Ureter (tissue), 1 donor: Measurements from ENCODE around the gene BRD7. TPM values are rescaled to one million over a fixed set of nuclear protein-coding genes. Genes with fewer than 3 reads are reported as not detected.
A peak's percentile ranks its signal among the peaks of the same experiment; 100 is the strongest.

Experiments
- DNase-seq: peaks from one replicate; pipeline ENCODE4 v3.0.0-alpha.2; 2020; ENCODE audit warnings: low spot score
- total RNA-seq: library from RNA; stranded (reverse); gene quantifications from one replicate; pipeline ENCODE4 v1.2.4, GENCODE V29; 2023
- donor health status: DM: yes; HTN: yes; CAD: no.

The BRD7 gene
- total RNA-seq, 1 donor from 2014 or later: 63.7 TPM

DNA sequence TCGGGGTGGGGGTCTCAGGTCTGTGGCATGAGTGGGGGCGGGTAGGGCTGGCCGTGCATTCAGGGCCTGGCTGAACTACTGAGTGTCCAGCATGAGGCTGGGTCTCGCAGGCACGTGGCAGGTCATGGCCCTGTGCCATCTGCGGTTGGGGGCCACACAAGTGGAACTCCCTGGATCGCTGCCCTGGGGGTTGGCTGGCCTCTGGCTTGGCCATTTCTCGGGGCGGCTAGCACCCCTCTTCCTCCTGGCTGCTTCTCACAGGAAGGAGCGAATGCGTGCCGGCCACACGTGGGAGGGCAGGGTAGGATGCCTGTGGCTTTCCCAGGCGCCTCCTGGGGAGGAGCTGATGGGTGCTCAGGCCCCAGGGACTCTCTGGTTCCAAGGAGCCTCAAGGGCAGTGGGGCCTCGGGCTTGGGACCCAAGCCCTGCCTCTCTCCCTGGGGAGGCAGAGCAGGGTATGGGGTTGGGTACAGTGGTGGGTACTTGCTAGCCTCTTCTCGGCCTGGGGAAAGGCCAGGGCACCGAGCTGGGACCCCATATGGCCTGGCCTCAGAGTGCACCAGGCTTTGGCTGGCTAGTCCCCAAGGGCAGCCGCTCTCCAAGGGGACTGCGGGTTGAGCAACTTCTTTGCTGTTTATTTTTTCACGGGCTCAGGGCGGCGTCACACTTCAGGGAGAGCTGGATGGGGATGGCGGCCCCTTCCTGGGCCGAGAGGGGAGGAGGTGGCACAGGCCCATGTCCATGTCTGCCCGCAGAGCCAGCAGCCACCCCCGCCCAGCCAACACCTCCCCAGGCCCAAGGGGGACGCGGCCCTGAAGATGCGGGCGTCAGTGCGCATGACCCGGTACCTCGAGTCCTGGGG lies 65.0 kb downstream of the BRD7 start:
- DNase-seq: peak; percentile 59

DNA sequence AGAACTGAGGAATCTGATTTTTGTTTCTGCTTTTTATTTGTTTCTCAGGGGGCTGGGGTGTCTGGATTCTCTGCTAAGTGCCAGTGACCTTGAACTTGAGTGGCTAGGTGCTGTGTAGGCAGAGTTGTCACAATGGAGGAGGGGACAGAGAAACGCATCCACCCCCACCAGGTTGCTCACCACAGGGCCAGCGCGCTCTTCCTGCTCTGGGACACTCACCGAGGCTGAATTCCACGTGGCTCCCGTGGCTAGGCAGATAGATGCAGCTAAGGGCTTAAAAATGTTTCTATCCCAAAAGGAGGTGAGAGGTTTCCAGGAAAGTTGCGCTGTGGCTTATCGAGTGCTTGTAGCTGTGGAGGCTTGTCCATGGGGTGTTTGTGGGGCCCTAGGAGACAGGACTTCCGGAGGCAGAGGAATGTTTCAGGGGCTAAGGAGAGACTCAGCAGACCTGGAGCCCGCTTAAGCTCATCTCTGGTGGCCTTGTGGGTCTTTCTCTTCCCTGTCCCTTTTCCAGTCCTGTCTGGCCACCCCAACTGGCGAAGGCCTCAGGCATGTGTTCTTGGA lies 65.7 kb downstream of the BRD7 start:
- peak; percentile 41 for DNase-seq

DNA sequence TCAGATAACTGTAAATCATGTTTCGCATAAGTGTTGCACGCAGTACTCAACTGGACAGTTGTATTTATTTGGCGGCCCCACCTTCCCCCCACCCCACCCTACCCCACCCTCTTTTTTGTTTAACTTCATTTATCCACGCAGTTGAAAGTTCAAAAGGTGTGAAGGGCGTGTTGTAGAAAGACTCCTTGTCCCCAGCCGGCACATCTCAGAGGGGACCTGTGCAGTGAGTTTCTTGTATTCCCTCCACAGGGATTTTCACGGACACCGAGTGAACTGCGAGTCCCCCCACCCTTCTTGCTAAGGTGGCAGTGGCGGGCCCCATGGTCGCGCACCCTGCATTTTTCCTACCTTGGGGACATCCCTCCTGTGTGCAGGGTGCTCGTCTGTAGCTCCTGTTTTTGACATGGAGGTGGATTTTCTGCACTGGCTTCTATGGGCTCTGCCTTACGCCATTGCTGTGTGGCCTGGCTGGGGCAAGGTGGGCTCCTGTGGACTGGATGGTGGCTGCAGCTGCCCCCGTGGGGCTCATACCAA lies 66.2 kb downstream of the BRD7 start:
- no peak for DNase-seq

GRCh38 chr16:50301626-50302471 lies 66.9 kb downstream of the BRD7 start:
- peak; percentile 48 for DNase-seq

- DNase-seq: peak; percentile 38
These were observed 67.7 kb downstream of the BRD7 start for GRCh38 chr16:50300942-50301625.

- peak; percentile 40 for DNase-seq
These were observed 69.2 kb downstream of the BRD7 start for GRCh38 chr16:50299508-50300105.

- DNase-seq: peak; percentile 35
These were observed 69.9 kb downstream of the BRD7 start for GRCh38 chr16:50298591-50299507.

DNA sequence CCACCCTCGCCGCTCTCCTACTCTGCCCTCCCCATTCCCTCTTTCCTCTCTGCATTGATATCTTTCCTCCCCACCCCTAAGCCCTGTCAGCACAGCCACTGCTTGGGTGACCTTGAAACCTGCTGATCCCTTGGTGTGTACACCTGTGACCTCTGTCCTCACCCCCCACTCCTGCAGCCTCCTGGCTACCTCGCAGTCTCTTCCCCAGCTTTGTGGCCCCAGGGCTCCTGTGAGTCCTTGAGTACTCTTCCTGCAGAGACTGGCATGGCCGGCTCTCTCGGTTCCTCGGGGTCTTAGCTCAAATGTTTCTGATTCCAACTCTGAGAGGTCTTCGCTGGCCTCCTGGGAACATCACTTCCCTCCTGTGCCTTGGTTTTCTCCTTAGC lies 70.7 kb downstream of the BRD7 start:
- DNase-seq: no peak

DNA sequence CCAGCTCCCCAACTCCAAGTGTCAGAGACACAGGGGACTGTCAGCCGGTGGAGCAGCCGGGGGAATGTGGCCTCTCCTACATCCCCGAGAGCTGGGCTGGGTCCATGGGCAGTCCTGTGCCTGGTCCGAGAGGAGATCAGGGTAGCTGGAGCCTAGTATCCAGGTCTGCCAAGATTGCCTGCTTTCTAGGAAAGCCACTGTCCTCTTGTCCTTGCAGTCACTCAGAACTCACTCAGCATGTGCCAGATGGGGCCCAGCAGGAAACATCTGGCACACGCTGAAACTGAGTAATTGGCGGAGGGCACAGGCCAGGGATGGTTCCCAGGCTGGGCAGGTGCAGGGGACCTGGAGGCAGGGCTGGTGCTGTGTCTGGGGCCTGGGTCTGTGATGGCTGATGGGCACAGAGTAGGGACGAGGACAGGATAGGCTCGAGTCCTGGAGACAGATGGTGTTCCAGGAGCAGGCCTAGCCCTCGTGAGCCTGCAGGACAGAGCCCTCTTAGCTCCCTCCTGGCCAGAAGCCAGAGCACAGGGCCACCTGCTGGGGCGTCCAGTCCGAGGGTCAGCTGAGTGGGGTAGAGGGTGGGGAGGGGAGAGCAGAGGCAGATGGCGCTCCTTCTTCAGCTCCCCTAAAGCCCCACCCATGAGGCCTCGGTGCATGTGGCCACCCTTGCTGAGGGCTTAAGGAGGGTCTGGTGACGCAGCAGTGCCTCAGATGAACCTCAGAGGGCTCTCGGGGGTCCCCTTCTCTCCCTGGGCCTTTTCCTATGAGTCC lies 71.3 kb downstream of the BRD7 start:
- DNase-seq: no peak

- no peak for DNase-seq
These were observed 72.0 kb downstream of the BRD7 start for GRCh38 chr16:50296807-50297206.

DNA sequence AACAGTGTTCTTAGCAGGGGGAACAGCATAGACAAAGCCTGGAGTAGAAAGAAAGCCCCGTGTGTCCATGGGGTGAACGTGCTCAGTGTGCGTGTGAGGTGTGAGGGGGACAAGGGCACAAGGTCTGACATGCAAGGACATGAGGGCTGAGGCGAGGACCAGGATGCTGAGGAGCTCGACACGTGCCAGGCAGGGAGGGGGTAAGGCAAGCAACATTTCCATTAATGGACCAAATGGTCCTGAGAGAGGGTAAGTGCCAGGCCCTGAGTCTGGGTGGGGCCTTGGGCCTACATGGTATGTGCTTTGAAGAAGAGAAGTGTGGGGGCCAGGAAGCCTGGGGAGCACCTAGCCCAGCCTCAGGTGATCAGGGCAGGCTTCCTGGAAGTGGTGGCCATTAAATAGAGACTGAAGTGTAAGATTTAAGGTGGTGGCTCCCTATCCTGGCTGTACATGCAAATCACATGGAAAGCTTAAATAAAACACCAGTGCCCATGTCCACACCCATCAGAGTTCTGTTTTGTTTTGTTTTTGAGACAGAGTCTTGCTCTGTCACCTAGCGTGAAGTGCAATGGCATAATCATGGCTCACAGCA lies 73.2 kb downstream of the BRD7 start:
- no peak for DNase-seq

DNA sequence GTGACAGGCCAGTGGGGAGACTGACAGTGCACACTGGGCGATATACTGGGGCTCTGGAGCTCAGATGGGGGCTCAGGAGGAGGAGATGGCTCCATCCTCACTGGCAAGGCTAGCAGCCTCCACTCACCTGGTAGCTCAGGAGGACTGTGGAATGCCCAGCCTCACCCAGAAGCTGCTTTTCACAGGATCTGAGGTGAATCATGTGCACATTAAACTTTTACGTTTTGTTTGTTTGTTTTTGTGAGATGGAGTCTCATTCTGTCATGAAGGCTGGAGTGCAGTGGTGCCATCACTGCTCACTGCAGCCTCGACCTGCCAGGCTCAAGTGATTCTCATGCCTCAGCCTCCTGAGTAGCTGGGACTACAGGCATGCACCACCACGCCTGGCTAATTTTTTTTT lies 73.8 kb downstream of the BRD7 start:
- no peak for DNase-seq

DNA sequence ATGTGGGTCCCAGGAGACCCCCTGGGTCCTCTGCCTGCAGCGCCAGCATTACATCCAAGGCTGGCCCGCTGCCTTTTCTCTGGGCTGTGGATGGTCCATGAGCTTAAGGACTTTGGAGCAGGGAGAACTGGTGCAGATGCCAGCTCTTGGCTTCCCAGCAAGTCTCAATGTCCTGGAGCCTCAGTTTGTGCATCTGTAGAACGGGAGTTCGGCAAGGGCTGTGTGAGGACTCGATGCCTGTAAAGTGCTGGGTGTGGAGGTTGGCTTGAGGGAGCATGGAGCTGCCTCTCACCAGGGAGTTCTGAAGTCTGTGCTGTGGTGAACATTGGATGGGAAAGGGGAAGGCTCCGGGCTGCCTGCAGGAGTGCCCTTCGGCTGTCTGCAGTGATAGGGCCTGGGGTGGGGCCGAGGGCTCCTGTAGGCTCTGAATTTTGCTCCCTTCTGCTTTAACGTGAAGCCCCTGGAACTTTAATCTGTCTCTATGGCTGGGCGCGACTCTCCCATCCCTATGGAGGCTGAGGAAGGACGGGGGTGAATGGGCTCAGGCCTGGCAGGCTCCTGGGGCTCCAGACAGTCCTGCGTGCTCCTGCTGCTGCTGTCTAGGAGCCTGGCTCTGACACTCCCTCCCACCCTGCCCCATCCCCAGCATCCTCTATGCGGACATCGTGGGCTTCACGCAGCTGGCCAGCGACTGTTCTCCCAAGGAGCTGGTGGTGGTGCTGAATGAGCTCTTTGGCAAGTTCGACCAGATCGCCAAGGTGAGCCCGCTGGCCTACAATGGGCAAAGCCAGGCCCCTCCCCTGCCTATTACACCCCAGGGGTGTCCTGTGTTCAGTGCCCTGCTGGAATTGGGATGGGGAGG lies 74.6 kb downstream of the BRD7 start:
- DNase-seq: no peak

- DNase-seq: no peak
These were observed 75.6 kb downstream of the BRD7 start for GRCh38 chr16:50293041-50293783.

DNA sequence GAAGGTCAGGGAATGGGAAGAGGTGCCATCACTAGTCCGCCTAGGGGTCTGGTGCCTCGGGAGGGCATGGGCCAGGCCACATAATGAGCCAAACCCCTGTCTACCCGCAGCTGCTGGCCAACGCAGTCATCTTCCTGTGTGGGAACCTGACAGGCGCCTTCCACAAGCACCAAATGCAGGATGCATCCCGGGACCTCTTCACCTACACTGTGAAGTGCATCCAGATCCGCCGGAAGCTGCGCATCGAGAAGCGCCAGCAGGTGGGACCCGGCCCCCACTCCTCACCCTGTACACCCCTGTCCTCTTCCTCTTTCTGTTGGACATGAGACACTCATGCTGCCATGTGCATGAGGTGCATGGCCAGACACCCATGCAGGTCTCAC lies 76.2 kb downstream of the BRD7 start:
- DNase-seq: no peak

DNA sequence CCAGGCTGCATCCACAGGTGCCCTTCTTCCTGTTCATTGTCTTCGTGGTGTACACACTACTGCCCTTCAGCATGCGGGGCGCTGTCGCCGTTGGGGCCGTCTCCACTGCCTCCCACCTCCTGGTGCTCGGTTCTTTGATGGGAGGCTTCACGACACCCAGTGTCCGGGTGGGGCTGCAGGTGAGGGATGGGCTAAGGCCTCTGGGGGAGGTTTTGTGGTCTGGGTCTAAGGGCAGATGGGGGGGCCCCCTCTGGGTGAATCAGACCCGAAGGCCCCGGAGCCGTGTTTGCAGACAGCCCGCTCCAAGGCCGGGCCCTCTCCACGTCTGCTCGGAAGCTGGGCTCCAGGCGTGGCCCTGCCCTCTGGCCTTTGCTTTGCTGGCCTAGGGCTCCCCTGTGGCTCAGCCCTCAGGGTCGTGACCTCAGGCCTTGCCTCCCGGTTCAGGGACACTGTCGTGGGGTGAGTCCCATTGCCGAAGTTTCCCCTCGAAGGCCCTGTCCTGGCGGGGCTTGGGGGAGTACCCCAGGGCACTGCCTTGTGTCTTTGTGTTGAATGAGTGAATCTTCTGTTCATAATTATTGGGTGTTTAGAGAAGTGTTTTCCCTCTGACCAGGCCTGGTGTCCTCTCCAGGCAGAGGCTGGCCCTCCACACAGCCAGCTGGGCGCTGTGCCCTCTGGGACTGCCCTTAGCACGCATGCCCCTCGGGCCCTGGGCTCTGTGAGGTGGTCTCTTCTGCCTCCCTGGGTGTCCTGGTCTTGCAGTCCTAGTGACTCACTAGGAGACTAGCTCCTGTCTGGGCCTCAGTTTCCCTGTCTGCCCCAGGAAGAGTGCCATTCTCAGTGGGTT lies 76.8 kb downstream of the BRD7 start:
- DNase-seq: no peak
